Natural killer cell (primary cell): Measurements from ENCODE around the gene SPATA31E1. TPM values are rescaled to one million over a fixed set of nuclear protein-coding genes. Genes with fewer than 3 reads are reported as not detected.
"Not testable (repeated sequence)": the region's sequence is repeated elsewhere in the genome, so short reads cannot be mapped to it uniquely, and the experiment has no call there.

Experiments used
- ATAC-seq, 3 donors: fragments of 150-1000 bp in 2 of 3; fragments of 200-7000 bp in 1 of 3; cut with Tn5 transposase; 1 replicate in 1 of 3; 2 replicates in 2 of 3; pipeline ENCODE4 v1.10.0; 2021; ENCODE audit warnings: mild to moderate bottlenecking in 2 of 3, moderate library complexity in 2 of 3
- DNase-seq, 2 donors: peaks; one replicate each; pipeline versions ENCODE4 v3.0.0 to v3.0.0-alpha.2; 2013 to 2021; ENCODE audit warnings: mixed read lengths in 1 of 2
- H3K27ac ChIP-seq: one replicate; pipeline ENCODE4 v1.5.1; 2013; ENCODE audit warnings: mild to moderate bottlenecking, low read length
- H3K27me3 ChIP-seq: one replicate; pipeline ENCODE4 v1.6.1; 2013; ENCODE audit warnings: low read length; ENCODE audit not compliant: control insufficient read depth, insufficient read depth
- H3K36me3 ChIP-seq: one replicate; pipeline ENCODE4 v1.6.1; 2013; ENCODE audit warnings: low read length; ENCODE audit not compliant: control insufficient read depth, insufficient read depth
- H3K4me1 ChIP-seq: one replicate; pipeline ENCODE4 v1.6.1; 2013; ENCODE audit warnings: low read length; ENCODE audit not compliant: control insufficient read depth, insufficient read depth
- H3K4me3 ChIP-seq: one replicate; pipeline ENCODE4 v1.5.1; 2013; ENCODE audit warnings: low read length
- H3K9me3 ChIP-seq: one replicate; pipeline ENCODE4 v1.6.1; 2013; ENCODE audit warnings: low read length; ENCODE audit not compliant: control insufficient read depth, insufficient read depth
- H3K27ac Mint-ChIP-seq, 2 donors: one replicate each; pipeline ENCODE4 v1.8.0; 2022; ENCODE audit warnings: mild to moderate bottlenecking in 2 of 2, mixed read lengths in 2 of 2, moderate library complexity in 1 of 2
- H3K27me3 Mint-ChIP-seq, 2 donors: one replicate each; pipeline ENCODE4 v1.8.0; 2022; ENCODE audit warnings: low read depth in 2 of 2, mixed read lengths in 2 of 2
- H3K36me3 Mint-ChIP-seq: one replicate; pipeline ENCODE4 v1.8.0; 2022; ENCODE audit warnings: mixed read lengths
- H3K4me1 Mint-ChIP-seq, 2 donors: one replicate each; pipeline ENCODE4 v1.8.0; 2022; ENCODE audit warnings: mixed read lengths in 2 of 2
- H3K4me3 Mint-ChIP-seq: one replicate; pipeline ENCODE4 v1.8.0; 2022; ENCODE audit warnings: mild to moderate bottlenecking, moderate library complexity, mixed read lengths
- H3K9me3 Mint-ChIP-seq, 2 donors: one replicate each; pipeline ENCODE4 v1.8.0; 2022; ENCODE audit warnings: mixed read lengths in 2 of 2
- WGBS: methylation state at CpG from one replicate; pipeline ENCODE4 v1.1.7; 2013; ENCODE audit warnings: missing lambda C conversion rate; ENCODE audit not compliant: insufficient coverage; 5-methylcytosine and 5-hydroxymethylcytosine counted together
- intact Hi-C: fragments of 100-400 bp; cut with micrococcal nuclease; formaldehyde crosslinking; loops from one replicate; pipeline ENCODE4 v1.14.2; 2022
- total RNA-seq, 4 donors: library from RNA; stranded (reverse); fragments of 120-200 nt in 1 of 4; gene quantifications; one replicate each; pipeline versions ENCODE4 v1.2.3 to v1.2.4, GENCODE V29; 2013 to 2022

Gene SPATA31E1
- total RNA-seq, 3 donors from 2014 or later (not counting 1 experiment from before 2014, with no cell fraction given), result not detected

DNA sequence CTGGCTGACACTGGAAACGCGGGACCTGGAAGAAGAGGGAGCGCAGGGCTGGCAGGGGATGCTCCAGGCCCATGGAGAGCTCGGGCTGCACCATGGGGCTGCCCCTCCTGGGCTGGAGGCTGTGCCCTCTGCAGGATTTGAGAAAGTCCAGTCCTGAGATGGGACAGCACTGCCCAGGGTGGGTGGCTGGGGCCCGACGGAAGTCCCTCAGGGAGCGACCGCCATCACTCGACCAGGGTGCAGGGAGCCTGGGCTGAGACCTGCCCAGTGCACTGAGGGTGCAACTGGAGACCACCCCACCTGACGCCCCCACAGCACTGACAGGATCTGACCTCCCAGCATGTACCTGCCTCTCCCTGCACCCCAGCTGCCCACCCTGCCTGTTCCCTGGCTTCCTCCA, 42.2 kb downstream of the SPATA31E1 start:
- H3K4me1 Mint-ChIP-seq, H3K27me3 Mint-ChIP-seq, ATAC-seq: not testable (repeated sequence)

DNA sequence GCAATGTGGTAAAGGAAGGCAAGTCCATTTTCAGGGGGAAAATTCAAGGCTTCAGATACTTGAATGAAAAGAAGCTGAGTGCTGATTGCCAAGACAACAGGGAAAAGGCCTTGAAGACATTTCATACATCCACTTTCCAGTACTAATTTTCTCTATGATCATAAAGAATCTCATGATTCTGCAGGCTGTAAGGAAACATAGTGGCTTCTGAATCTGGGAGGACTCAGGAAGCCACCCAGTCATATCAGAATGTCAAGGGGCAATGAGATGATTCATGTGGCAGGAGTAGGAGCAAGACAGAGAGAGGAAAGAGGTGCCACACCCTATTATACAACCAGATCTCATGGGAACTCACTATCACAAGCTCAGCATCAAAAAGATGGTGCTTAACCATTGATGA, 46.5 kb downstream of the SPATA31E1 start:
- H3K27ac Mint-ChIP-seq, H3K27ac ChIP-seq, H3K4me3 Mint-ChIP-seq, intact Hi-C loops, H3K4me1 Mint-ChIP-seq, H3K27me3 Mint-ChIP-seq, H3K36me3 ChIP-seq, H3K36me3 Mint-ChIP-seq, H3K4me1 ChIP-seq, H3K9me3 ChIP-seq, DNase-seq, ATAC-seq, H3K9me3 Mint-ChIP-seq, H3K4me3 ChIP-seq, H3K27me3 ChIP-seq: not testable (repeated sequence)

More for the DNA sequence above, 42.2 kb downstream of the SPATA31E1 start:
- intact Hi-C loops, H3K4me3 ChIP-seq, H3K9me3 Mint-ChIP-seq, H3K36me3 ChIP-seq, H3K4me1 ChIP-seq, H3K27me3 ChIP-seq, DNase-seq, H3K27ac ChIP-seq, H3K9me3 ChIP-seq, H3K4me3 Mint-ChIP-seq, H3K36me3 Mint-ChIP-seq, H3K27ac Mint-ChIP-seq: not testable (repeated sequence)
- WGBS, result 94% methylated on average over 9 of the region's 10 CpGs

DNA sequence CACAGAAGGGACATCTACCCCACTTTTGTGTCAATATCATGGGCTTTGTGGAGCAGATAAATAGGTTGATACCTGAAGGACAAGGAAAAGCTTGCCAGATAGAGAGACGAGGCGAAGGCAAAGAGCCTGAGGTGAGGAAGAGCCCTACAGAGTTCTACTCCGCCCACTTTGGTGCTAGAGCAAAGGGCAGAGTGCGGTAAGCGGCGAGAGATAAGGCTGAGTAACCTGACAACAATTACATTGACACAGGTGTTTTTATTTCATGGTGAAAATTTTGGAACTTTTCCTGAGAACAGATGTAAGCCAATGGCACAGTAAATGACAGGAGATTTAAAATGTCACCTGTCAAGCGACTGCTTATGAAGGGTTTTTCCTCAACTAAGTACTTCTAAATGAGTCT, 51.8 kb downstream of the SPATA31E1 start:
- H3K27ac ChIP-seq, H3K27me3 Mint-ChIP-seq, intact Hi-C loops, H3K4me3 Mint-ChIP-seq, H3K36me3 Mint-ChIP-seq, H3K4me1 ChIP-seq, H3K9me3 ChIP-seq, H3K4me3 ChIP-seq, ATAC-seq, H3K27me3 ChIP-seq, H3K36me3 ChIP-seq, DNase-seq, H3K9me3 Mint-ChIP-seq, H3K27ac Mint-ChIP-seq: not testable (repeated sequence)
- peaks cover 5 to 10% of the 10 kb centered on the region in 2 donors for H3K4me1 Mint-ChIP-seq
- 97% methylated on average over 7 of the region's 7 CpGs for WGBS

DNA sequence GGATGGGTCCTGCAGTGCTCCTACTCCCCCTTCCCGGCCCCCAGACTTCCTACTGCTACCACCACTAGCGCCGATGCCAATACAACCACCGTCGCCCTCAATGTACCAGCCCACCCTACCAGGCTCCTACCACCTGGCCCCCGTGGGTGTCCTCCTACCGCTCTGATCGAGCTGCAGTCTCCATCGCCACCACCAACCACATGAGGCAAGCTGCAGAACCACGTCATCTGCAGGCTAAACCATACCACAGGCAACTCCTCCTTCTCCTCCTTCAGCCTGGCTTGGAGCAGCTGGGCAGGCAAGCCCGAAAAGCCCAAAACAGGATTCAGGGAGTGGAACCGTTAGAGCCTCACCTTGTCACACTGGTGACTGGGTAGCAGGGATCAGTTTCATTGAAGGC, 54.7 kb downstream of the SPATA31E1 start:
- H3K4me3 ChIP-seq, H3K27ac Mint-ChIP-seq, H3K4me3 Mint-ChIP-seq, H3K9me3 ChIP-seq, H3K9me3 Mint-ChIP-seq, H3K36me3 ChIP-seq, H3K36me3 Mint-ChIP-seq, H3K27ac ChIP-seq, intact Hi-C loops, H3K27me3 ChIP-seq, H3K27me3 Mint-ChIP-seq, H3K4me1 ChIP-seq, DNase-seq: not testable (repeated sequence)
- ATAC-seq, result peak in 1 of 3 donors; percentile 66
- H3K4me1 Mint-ChIP-seq, result peaks cover 5 to 10% of the 10 kb centered on the region in 2 donors
- WGBS, result 30% methylated on average over 2 of the region's 12 CpGs

DNA sequence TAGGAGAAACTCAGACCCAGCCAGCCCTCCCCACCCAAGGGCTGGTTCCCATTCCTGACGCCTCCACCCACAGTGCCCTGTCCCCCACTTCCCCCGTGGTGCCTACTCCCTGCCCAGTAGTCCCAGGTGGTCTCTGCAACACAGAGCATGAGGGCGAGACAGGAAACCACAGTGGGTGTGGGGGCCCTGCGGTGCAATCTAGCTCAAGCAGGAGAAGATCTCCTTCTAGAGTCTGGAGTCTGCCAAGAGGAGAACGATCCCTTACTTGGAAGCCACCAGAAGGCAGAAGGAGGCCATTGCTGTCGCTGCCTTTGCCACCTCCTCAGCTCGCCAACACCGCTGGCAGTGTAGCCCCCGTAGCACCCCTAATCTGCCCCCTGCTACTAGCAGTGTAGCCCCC, 55.2 kb downstream of the SPATA31E1 start:
- peaks cover 5 to 10% of the 10 kb centered on the region in 2 donors for H3K4me1 Mint-ChIP-seq
- H3K27ac Mint-ChIP-seq, H3K9me3 Mint-ChIP-seq, DNase-seq, H3K27ac ChIP-seq, H3K27me3 Mint-ChIP-seq, H3K27me3 ChIP-seq, H3K9me3 ChIP-seq, H3K4me1 ChIP-seq, intact Hi-C loops, H3K36me3 Mint-ChIP-seq, H3K36me3 ChIP-seq, H3K4me3 ChIP-seq: not testable (repeated sequence)
- peak overlapping the region; percentile 37 for H3K4me3 Mint-ChIP-seq
- peak in 1 of 3 donors; percentile 28 for ATAC-seq
- WGBS, result 12% methylated on average over 8 of the region's 9 CpGs

DNA sequence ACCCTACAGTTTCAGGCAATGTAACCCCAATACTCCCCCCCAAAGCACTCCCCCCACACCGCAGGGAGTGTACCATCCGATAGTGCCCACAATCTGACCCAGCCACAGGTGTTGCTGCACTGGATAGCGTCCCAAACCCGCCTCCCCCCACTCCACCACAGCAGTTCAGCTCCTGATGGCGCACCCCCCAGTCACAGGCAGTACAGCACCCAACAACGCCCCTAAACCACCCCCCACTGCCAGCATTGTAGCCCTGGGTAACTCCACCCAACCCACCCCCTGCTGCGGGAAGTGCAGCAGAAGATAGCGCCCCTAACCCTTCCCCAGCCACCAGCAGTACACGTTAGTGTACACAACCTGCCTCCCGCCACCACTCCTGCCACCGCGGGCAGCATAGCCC, 55.7 kb downstream of the SPATA31E1 start:
- H3K27me3 ChIP-seq, DNase-seq, H3K27ac Mint-ChIP-seq, H3K27ac ChIP-seq, H3K9me3 ChIP-seq, H3K4me1 ChIP-seq, H3K36me3 Mint-ChIP-seq, H3K4me3 ChIP-seq, H3K9me3 Mint-ChIP-seq, intact Hi-C loops, H3K36me3 ChIP-seq, H3K27me3 Mint-ChIP-seq: not testable (repeated sequence)
- Mint-ChIP-seq H3K4me1 (peaks cover 5 to 10% of the 10 kb centered on the region in 2 donors), H3K4me3 (peak overlapping the region; percentile 37)
- ATAC-seq, result peak in 1 of 3 donors; percentile 38
- WGBS, result 24% methylated on average over 4 of the region's 12 CpGs

Other genes starting within 250 kb of the SPATA31E1 start
- 1 to 10 TPM; 1.2 to 4.4 (median 1.2) TPM for gene CTSL, start 156.8 kb upstream of the SPATA31E1 start, total RNA-seq
- gene SPATA31C1, start 35.1 kb downstream of the SPATA31E1 start, total RNA-seq, result not detected
- gene CDK20, start 91.7 kb downstream of the SPATA31E1 start, total RNA-seq, result 1 to 10 TPM; 2.2 to 5.2 (median 3.7) TPM